HEK293 (cell line): Measurements from ENCODE around the gene HDAC1.
A peak's percentile ranks its signal among the peaks of the same experiment; 100 is the strongest.

ENCODE experiments used
- CTCF ChIA-PET: fragments of 350-600 bp; formaldehyde crosslinking; extraction: SDS; loops from one replicate; lab custom pipeline; 2021; ENCODE audit warnings: antibody characterized with exemption; lab: Yijun Ruan, JAX
- POLR2A ChIA-PET: fragments of 300-600 bp; formaldehyde crosslinking; extraction: SDS; loops from one replicate; lab custom pipeline; 2020; ENCODE audit warnings: antibody characterized with exemption, inconsistent platforms; lab: Yijun Ruan, JAX
- H3K27ac ChIP-seq: fragments of 200-500 bp; sonication (Bioruptor generic); 2 replicates; pipeline ENCODE4 v1.5.1; 2014; ENCODE audit warnings: low read depth, low read length, control low read depth, inconsistent platforms; ENCODE audit errors: extremely low read depth
- H3K36me3 ChIP-seq, 2 experiments: fragments of 200-500 bp in 1 of 2; sonication (Bioruptor generic) in 1 of 2; 1 replicate in 1 of 2; 2 replicates in 1 of 2; pipeline ENCODE4 v1.5.1; 2014 to 2017; ENCODE audit warnings: inconsistent platforms in 2 of 2, low read length in 2 of 2; ENCODE audit not compliant: control insufficient read depth in 2 of 2, insufficient read depth in 1 of 2
- H3K4me1 ChIP-seq: fragments of 200-500 bp; sonication (Bioruptor generic); 2 replicates; pipeline ENCODE4 v1.5.1; 2014; ENCODE audit warnings: mild to moderate bottlenecking, low read length, inconsistent platforms; ENCODE audit not compliant: control insufficient read depth, insufficient read depth
- H3K4me3 ChIP-seq: 2 replicates; pipeline ENCODE4 v1.5.1; 2011; ENCODE audit warnings: low read depth, mild to moderate bottlenecking, control low read depth, low read length, moderate library complexity
- H3K9me3 ChIP-seq: fragments of 200-500 bp; sonication (Bioruptor generic); 2 replicates; pipeline ENCODE4 v1.5.1; 2014; ENCODE audit warnings: low read depth, low read length, inconsistent platforms; ENCODE audit not compliant: control insufficient read depth, insufficient read depth
- BCL11A ChIP-seq: fragments of 450-650 bp; formaldehyde crosslinking; IDR thresholded peaks from 2 replicates; pipeline ENCODE4 v1.5.1; 2016; ENCODE audit warnings: low read depth, missing biosample characterization, missing genetic modification characterization
- FEZF1 ChIP-seq: fragments of 450-650 bp; formaldehyde crosslinking; IDR thresholded peaks from 2 replicates; pipeline ENCODE4 v1.5.1; 2016; ENCODE audit warnings: missing biosample characterization, missing genetic modification characterization
- KLF17 ChIP-seq: fragments of 450-650 bp; formaldehyde crosslinking; IDR thresholded peaks from 2 replicates; pipeline ENCODE4 v1.5.1; 2016; ENCODE audit warnings: missing biosample characterization, missing genetic modification characterization
- SP2 ChIP-seq: fragments of 450-650 bp; formaldehyde crosslinking; IDR thresholded peaks from 2 replicates; pipeline ENCODE4 v1.5.1; 2016; ENCODE audit warnings: missing biosample characterization, missing genetic modification characterization
- TSHZ1 ChIP-seq: fragments of 450-650 bp; formaldehyde crosslinking; IDR thresholded peaks from 2 replicates; pipeline ENCODE4 v1.5.1; 2016; ENCODE audit warnings: missing biosample characterization, missing genetic modification characterization, borderline replicate concordance
- WT1 ChIP-seq: fragments of 450-650 bp; formaldehyde crosslinking; IDR thresholded peaks from 2 replicates; pipeline ENCODE4 v1.5.1; 2016; ENCODE audit warnings: missing biosample characterization, missing genetic modification characterization
- ZBTB1 ChIP-seq: fragments of 450-650 bp; formaldehyde crosslinking; IDR thresholded peaks from 2 replicates; pipeline ENCODE4 v1.5.1; 2016; ENCODE audit warnings: missing biosample characterization, missing genetic modification characterization
- ZBTB6 ChIP-seq: fragments of 450-650 bp; formaldehyde crosslinking; IDR thresholded peaks from 2 replicates; pipeline ENCODE4 v1.5.1; 2017; ENCODE audit warnings: missing biosample characterization, missing genetic modification characterization
- ZNF10 ChIP-seq: fragments of 450-650 bp; formaldehyde crosslinking; IDR thresholded peaks from 2 replicates; pipeline ENCODE4 v1.5.1; 2017; ENCODE audit warnings: missing biosample characterization, missing genetic modification characterization
- ZNF148 ChIP-seq: fragments of 450-650 bp; formaldehyde crosslinking; IDR thresholded peaks from 2 replicates; pipeline ENCODE4 v1.5.0; 2017; ENCODE audit warnings: missing biosample characterization, missing genetic modification characterization, borderline replicate concordance
- ZNF335 ChIP-seq: fragments of 450-650 bp; formaldehyde crosslinking; conservative IDR thresholded peaks from 2 replicates; pipeline ENCODE4 v1.5.1; 2016; ENCODE audit warnings: missing biosample characterization, missing genetic modification characterization
- ZNF391 ChIP-seq: fragments of 450-650 bp; formaldehyde crosslinking; IDR thresholded peaks from 2 replicates; pipeline ENCODE4 v1.5.1; 2016; ENCODE audit warnings: low read depth, missing biosample characterization, missing genetic modification characterization, borderline replicate concordance
- ZNF394 ChIP-seq: fragments of 450-650 bp; formaldehyde crosslinking; IDR thresholded peaks from 2 replicates; pipeline ENCODE4 v1.5.1; 2016; ENCODE audit warnings: missing biosample characterization, missing genetic modification characterization, mild to moderate bottlenecking, moderate library complexity, borderline replicate concordance
- ZNF501 ChIP-seq: fragments of 450-650 bp; formaldehyde crosslinking; IDR thresholded peaks from 2 replicates; pipeline ENCODE4 v1.5.1; 2016; ENCODE audit warnings: missing biosample characterization, missing genetic modification characterization
- ZNF513 ChIP-seq: fragments of 450-650 bp; IDR thresholded peaks from 2 replicates; pipeline ENCODE4 v1.5.1; 2018; ENCODE audit warnings: missing biosample characterization, missing genetic modification characterization
- ZNF600 ChIP-seq: fragments of 450-650 bp; formaldehyde crosslinking; IDR thresholded peaks from 2 replicates; pipeline ENCODE4 v1.5.1; 2016; ENCODE audit warnings: missing biosample characterization, missing genetic modification characterization
- ZNF623 ChIP-seq: fragments of 450-650 bp; formaldehyde crosslinking; IDR thresholded peaks from 2 replicates; pipeline ENCODE4 v1.5.1; 2016; ENCODE audit warnings: missing biosample characterization, missing genetic modification characterization
- ZNF626 ChIP-seq: fragments of 450-650 bp; sonication (Bioruptor Pico); formaldehyde crosslinking; IDR thresholded peaks from 2 replicates; pipeline ENCODE4 v1.5.1; 2018; ENCODE audit warnings: missing biosample characterization, missing genetic modification characterization, inconsistent platforms
- ZSCAN23 ChIP-seq: fragments of 450-650 bp; formaldehyde crosslinking; IDR thresholded peaks from 2 replicates; pipeline ENCODE4 v1.5.1; 2016; ENCODE audit warnings: missing biosample characterization, missing genetic modification characterization

The HDAC1 gene

GRCh38 chr1:32358435-32358834, 66.6 kb downstream of the HDAC1 start:
- H3K36me3 ChIP-seq: peaks cover 0 to 81% of the 10 kb centered on the region in 2 experiments; a peak in 2 of 3 replicates
- H3K27ac ChIP-seq: no peak overlapping the region
- TF ChIP-seq KLF17 (tag by site-specific recombination) (no peak), ZNF10 (tag by site-specific recombination) (peak; percentile 30; the same call in 1 of the 2 replicates), ZNF600 (tag by site-specific recombination) (peak; percentile 64), ZNF394 (tag by site-specific recombination) (0 out of 2 replicates have a peak, but pooled peaks have one; percentile 11), ZBTB6 (tag by site-specific recombination) (0 out of 2 replicates have a peak, but pooled peaks have one; percentile 7), ZNF513 (no peak)
- H3K9me3 ChIP-seq: no peaks in the 10 kb centered on the region
- CTCF ChIA-PET: no interaction called here
- no peak overlapping the region for H3K4me3 ChIP-seq
- H3K4me1 ChIP-seq: no peaks in the 10 kb centered on the region
- POLR2A ChIA-PET: interaction anchor here (1.5 to 1.8 kb wide), 2 partner anchors 22 to 36 kb away, joined by 5 to 6 read pairs; partner anchors contain the start of genes BSDC1 and MARCKSL1

- no peak overlapping the region for H3K27ac ChIP-seq
- peaks cover 0 to 86% of the 10 kb centered on the region in 2 experiments; a peak in 2 of 3 replicates for H3K36me3 ChIP-seq
- no peak for TF ChIP-seq FEZF1 (tag by site-specific recombination)
- CTCF ChIA-PET: no interaction called here
- POLR2A ChIA-PET: interaction anchor here (1.1 kb wide), 1 partner anchor 29 kb away, joined by 3 read pairs; no protein-coding TSS in a partner anchor
- no peaks in the 10 kb centered on the region for H3K9me3 ChIP-seq
- no peaks in the 10 kb centered on the region for H3K4me1 ChIP-seq
- H3K4me3 ChIP-seq: no peak overlapping the region
Measured at GRCh38 chr1:32361308-32361673, 69.4 kb downstream of the HDAC1 start.

- CTCF ChIA-PET: no interaction called here
- POLR2A ChIA-PET: interaction anchor here (1.1 to 2.0 kb wide), 2 partner anchors 26 to 29 kb away, joined by 3 to 6 read pairs; partner anchors contain the start of gene MARCKSL1
- no peak overlapping the region for H3K27ac ChIP-seq
- H3K36me3 ChIP-seq: peaks cover 0 to 91% of the 10 kb centered on the region in 2 experiments; a peak in 2 of 3 replicates
- H3K4me1 ChIP-seq: no peaks in the 10 kb centered on the region
- no peak overlapping the region for H3K4me3 ChIP-seq
- no peaks in the 10 kb centered on the region for H3K9me3 ChIP-seq
- TF ChIP-seq ZBTB1: no peak
- no peak for TF ChIP-seq ZNF501
- no peak for TF ChIP-seq ZNF623 (tag by site-specific recombination)
- TF ChIP-seq ZNF148 (tag by site-specific recombination): no peak
- TF ChIP-seq WT1: no peak
- TF ChIP-seq ZNF391 (tag by site-specific recombination): no peak
- no peak for TF ChIP-seq SP2 (tag by site-specific recombination)
- no peak for TF ChIP-seq BCL11A (tag by site-specific recombination)
- TF ChIP-seq ZNF335: no peak
- TF ChIP-seq ZSCAN23: no peak
- no peak for TF ChIP-seq TSHZ1 (tag by site-specific recombination)
- no peak for TF ChIP-seq ZNF626 (tag by site-specific recombination)
Measured at GRCh38 chr1:32361674-32362473, 70.0 kb downstream of the HDAC1 start.
